GM18526 (cell line): ENCODE data around the gene LYPLA2.

Experiments
- POLR2A ChIP-seq: IDR thresholded peaks from 3 replicates; pipeline ENCODE4 v1.6.1; 2011; ENCODE audit not compliant: insufficient read length; ENCODE audit errors: extremely low read depth

The LYPLA2 gene

DNA sequence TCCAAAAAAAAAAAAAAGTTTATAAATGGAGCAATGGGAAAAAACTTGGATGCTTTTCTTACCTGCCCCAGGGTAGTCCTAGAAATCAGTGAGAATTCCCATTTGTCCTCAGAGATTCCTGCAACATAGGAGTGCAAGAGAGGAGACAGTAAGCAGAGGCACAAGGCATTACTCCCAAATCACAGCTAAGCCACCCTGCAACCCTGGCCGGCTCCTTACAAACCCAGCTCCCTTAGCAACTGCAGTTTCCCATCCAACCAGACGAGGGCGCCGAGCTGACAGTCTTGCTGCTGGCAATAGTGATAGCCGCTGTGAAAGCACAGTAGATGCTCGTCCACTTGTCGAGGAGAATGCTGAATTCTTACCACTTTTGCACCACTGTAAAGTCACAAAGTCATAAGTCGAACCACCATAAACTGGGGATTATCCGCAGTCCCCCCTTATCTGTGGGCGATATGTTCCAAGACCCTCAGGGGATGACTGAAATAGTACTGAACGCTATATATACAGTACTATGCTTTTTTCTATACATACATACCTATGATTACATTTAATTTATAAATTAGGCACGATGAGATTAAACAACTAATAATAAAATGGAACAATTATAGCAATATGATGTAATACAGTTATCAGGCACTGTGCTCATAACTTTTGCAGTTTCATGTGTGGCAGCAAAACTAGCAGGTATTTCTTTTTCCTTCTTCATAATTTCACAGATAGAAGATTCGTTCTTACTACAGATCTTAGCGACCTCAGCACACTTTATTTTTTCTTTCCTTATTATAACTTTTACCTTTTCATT lies 18.7 kb upstream of the LYPLA2 start:
- TF ChIP-seq POLR2A, result no peak

- no peak for TF ChIP-seq POLR2A
These were observed 18.1 kb upstream of the LYPLA2 start for GRCh38 chr1:23772854-23773242.

GRCh38 chr1:23774174-23774880 lies 16.6 kb upstream of the LYPLA2 start:
- no peak for TF ChIP-seq POLR2A

GRCh38 chr1:23776217-23776616 lies 14.7 kb upstream of the LYPLA2 start:
- TF ChIP-seq POLR2A, result no peak

DNA sequence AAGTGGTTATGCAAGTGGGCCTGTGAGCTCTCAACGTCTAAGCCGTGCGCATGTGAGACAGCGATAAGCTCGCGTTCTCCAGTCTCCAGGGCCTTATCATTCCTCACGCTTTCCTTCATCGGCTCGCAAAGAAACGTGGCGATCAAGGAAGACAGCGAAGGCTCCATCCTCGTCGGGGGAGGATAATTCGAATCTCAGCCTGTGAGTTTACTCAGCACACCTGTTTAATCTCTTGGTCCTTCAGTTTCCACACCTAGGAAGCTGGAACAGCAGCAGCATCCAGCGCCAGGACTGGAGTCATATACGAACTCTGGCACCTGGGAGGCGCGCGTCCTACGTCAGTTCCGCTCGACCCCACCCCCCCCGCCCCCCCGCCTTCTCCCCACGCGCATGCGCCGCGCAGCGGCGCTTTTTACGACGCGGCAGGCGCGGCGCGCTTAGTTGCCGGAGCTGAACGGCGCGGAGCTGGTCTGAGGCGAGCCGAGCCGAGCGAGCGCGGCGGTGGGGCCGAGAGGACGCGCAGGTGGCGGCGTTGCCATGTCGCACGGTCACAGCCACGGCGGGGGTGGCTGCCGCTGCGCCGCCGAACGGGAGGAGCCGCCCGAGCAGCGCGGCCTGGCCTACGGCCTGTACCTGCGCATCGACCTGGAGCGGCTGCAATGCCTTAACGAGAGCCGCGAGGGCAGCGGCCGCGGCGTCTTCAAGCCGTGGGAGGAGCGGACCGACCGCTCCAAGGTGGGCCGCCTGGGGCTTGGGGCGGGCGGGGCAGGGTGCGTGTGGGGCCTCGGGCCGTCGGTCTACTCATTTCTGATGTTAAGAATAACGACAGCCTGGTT lies 12.7 kb upstream of the LYPLA2 start, which contains the start of gene PITHD1:
Gene PITHD1, plus strand, starts transcription at position 440 of the 836 bp plus-strand sequence. Its CDS starts 98 bp downstream, at position 538.
- peak; percentile 97 for TF ChIP-seq POLR2A

DNA sequence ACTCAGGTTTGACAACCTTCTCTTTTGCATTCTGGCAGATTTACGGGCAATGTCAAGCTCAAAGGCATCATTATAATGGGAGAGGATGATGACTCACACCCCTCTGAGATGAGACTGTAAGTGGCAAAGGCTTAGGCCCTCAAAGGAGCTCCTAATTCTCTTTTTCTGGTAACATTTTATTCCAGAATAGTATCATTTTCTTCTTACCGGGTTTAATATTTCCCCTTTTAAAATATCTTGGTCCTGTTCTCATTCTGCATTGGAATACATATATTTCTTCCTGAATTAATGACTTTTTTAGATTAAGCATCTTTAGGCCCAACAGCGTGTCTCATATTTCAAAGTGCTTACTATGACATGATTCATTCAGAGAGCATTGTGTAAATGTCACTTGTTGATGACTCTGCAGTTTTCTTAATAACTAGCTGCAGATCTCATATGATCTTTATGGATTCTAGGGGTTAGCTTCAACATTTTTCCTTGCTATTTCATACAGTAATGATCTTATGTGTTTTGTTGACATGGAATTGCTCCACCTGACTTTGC lies 11.0 kb upstream of the LYPLA2 start:
- no peak for TF ChIP-seq POLR2A

GRCh38 chr1:23784846-23785245 lies 6.1 kb upstream of the LYPLA2 start:
- no peak for TF ChIP-seq POLR2A

- TF ChIP-seq POLR2A, result no peak
These were observed 3.2 kb upstream of the LYPLA2 start for GRCh38 chr1:23787701-23788100.

GRCh38 chr1:23788695-23789094 lies 2.2 kb upstream of the LYPLA2 start:
- TF ChIP-seq POLR2A, result no peak

DNA sequence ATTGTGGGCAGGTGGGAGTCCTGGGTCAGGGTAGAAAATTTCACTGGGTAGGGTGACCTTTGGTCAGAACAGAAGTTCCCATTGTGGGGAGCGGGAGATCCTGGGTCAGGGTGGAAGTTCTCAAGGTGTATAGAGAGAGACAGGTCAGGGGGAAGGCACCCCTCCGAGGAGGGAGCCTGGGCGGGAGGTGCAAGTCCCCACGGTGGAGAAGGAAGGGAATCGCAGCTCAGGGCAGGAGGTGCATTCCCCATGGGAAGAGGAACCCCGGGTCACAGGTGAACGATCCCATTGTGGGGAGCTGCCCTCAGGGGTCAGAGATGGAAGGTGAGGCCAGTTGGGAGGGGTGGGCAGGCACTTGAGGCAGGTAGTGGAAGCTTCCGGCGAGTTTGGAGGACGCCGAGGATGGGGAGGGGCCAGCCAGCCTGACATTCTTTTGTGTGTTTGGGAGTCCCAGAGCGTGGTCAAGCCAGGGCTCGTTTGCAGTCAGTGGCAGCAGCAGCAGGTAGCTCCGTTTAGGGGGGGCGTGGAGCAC lies 637 bp downstream of the LYPLA2 start:
- no peak for TF ChIP-seq POLR2A

GRCh38 chr1:23792151-23792945 lies 1.4 kb downstream of the LYPLA2 start:
- no peak for TF ChIP-seq POLR2A

- no peak for TF ChIP-seq POLR2A
These were observed 2.3 kb downstream of the LYPLA2 start for GRCh38 chr1:23793018-23793781.
